Measurements from ENCODE around the gene RAB28.

Gene RAB28

DNA sequence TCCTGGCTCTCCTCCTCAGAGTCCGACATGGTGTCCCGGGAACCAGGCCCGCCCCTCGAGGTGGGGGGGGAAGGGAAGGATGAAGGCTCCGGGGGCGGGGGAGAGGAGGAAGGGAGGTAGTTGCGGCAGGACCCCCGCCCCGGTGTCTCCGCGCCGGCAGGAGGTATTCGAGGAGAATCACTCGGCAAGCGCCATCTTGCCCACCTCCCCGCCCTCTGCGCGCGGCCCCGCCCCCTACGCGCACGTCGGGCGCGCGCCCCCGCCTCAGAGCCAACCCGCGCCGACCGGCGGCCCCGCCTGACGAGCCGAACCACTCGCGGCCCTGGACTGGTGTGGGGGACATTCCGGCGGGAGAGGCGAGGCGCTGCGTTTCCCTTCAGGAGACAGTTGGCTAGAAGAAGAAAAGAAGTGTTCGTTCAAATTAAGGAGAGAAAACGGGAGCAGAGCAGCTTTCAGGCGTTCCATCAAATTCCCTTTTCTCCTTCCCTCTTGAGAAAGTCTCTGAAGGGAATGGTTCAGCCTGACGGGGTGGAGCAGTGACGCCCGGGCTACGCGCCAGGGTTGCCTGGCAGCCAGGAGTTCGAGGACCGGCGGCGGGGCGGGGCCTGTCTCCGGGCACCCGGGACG is at the start of gene RAB28:
Gene RAB28, minus strand, starts transcription at position 219 of the 627 bp plus-strand sequence.
- DNase-seq, result peak; percentile 83

DNA sequence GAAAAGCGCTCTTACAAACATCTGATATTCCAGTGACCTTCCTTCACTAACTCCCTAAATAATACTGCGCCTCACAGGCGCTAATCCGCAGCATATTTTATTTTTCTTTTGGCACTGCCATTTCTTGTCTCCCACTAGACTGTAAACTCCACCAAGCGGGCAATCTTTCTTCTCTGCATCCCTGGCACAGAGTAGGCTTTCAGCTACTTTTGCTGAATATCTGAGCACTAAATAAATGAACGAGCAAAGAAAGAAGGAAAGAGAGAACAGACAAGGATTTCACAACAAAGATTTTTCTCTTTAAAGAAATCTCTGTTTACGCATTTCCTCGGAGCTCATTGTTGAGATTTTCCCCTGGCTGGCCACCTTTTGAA is 47.5 kb upstream of the RAB28 start:
- no peak for DNase-seq

DNA sequence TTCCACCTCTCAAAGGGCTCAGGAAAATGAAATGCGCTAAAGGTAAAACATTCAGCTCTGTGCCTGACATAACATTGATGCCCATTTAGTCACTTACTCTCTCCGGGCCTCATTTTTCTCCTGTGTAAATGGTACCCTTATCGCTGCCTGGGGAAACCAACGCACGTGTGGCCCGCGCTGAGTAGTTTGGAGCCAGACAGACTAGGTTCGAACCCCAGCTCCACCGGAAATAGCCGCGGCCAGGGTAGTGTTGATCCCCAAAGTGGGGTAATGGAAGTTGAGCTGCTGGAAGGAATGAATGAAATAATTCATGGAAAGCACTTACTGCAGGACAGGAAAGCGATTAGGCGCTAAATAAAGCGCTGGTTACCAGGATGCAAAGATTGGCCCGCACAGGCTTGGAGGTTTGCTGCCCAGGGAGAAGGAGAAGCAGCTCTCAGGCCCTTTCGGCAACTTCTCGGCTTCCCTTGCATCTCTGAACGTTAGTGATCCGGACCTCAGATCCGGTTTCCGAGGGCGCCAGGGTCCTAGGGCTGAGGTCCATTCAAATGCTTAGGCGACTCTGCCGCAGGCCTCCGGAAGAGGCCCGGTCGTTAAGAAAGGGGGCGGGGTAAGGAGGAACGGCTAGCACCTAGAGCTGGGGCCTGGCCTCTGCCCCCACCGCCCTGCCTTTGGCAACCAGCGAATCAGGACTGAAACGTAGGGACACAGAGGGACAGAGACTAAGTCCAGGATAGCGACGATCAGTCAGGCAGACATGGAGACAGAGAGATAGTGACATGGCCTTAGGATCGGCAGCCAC is 46.9 kb upstream of the RAB28 start:
- no peak for DNase-seq

DNA sequence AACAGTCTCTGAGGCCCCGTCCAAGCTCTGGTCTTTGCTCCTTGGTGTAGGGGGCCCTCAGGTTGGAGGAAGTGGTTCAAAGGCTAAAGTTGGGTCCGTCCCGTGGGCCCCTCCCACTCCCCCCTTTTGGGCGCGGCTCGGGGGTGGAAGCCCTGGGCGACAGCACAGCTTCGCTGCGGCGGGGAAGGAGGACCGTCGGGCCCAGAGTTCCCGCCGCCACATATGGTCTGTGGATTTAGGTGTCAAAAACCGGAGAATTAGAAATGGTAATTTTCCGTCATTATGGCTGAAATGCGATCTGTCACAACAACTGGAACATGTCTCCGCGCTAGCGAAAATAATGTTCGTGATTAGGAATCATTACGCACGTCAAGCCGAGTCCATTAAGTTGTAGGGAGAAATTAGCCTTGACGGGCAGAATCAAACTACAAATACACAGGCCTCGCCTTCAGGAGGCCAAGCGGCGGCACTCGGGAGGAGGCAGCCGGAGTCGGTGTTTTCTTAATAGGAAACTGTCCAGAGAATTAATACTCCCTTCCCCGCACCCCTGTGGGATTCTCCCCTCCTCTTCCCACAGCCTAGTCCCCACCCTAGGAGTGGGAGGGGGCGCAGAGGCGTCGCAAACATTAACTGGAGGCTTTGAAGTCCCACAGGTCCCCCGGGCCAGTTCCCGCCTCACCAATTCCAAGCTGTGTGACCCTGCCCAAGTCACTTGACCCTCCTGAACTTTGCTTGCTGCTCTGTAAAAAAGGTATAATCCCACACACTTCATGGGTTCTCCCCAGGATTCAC is 45.2 kb upstream of the RAB28 start:
- DNase-seq, result no peak

DNA sequence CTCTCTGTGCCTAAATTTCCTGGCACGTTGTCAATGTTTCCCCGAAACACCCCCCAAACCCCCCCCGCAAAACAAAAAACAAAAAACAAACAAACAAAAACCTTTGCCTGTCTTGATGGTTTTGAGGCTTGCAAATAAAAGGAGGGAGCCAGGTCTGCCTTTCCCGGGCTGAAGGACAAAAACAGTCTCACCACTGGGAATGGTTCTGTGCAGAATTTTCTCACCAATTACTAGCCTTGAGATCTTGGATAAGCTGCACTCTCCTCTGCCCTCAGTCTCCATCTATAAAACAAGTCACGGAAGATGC is 44.6 kb upstream of the RAB28 start:
- no peak for DNase-seq

DNA sequence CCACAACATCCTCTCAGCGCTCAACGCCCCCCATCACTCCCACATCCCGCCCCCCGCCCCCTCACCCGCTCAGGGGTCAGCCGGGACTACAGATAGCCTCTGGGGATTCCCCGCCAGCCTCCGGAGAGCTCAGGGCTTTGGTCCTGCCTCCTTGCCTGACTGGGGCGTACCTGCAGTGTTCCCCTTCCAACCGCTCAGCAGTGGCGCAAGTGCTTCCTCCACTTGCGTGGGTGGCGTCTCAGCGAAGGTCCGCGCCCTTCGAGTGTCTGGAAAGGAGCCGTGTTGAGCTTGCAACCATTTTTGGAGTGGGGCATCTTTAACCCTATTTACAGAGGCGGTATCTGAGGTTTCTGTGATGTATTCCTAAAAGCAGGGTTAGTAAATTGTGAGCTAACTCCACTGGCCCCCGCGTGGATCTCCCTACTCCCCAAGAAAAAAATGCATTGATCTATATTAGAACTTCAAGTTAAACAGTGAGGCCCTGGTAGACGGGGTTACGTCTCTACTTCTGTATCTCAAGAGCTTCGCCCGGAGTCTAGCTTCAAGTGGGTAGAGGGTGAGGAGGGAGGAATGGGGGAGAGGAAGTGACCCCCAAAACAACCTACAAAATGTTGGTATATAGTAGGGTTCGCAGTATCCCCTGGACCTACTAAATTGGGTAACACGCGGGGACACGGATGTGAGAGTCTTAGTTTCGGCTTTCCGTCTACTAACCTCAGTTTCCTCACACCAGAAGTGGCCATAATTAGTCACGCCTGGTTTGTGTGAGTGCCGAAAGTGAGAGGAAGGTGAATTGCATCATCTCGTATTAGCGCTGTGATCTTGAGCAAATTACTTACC is 44.1 kb upstream of the RAB28 start:
- no peak for DNase-seq

DNA sequence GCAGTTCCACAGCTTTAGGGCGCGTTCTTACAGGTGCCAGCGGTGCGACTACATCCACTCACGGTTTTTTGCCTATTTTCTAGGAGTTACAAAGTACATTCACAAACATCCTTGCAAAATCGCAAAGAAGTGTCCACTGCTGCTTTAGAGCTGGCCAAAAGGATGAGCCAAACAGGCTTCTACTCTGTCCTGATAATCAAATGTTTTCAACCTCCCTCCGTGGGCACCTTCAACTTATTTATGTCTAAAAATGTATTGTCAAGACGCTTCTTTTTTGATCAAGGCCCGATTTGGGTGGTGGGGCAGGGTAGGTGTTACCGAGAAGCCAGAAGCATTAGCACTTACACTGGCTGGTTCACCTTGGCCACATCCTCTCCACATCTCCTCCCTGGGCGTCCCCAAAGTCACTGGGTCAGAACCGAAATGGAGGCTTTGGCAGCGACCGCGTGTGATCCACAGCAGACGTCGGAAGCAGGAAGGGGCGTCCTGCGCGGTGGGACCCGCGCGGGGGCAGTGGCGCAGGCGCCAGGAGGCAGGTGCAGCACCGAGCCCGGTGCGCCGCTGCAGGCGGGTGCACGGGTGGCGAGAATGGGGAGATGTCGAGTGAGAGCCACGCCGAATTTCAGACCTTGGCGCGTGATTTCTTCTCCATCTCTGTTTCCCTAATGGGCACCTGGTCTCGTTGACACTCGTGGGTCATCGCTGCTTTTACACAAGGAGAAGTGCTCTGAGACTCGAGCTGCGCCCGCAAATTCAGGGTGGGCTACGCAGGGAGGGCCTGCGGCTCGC is 43.2 kb upstream of the RAB28 start:
- DNase-seq, result no peak

DNA sequence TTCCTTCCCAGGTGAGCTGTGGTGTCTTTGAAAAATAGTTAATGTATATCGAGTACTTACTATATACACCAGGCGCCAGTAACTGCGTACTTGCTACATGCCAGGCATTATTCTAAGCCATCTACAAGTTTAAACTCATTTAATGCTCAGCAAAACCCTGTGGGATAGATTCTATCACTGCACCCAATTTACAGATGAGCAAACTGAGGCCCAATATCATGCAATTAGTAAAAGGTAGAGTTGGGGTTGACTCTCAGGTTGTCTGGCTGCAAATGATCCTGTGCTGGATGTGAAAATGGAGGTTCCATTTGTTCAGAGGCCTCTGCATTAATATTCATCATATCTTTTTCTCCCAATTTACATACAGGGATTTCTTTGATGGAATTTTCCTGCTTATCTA is 42.5 kb upstream of the RAB28 start:
- no peak for DNase-seq

DNA sequence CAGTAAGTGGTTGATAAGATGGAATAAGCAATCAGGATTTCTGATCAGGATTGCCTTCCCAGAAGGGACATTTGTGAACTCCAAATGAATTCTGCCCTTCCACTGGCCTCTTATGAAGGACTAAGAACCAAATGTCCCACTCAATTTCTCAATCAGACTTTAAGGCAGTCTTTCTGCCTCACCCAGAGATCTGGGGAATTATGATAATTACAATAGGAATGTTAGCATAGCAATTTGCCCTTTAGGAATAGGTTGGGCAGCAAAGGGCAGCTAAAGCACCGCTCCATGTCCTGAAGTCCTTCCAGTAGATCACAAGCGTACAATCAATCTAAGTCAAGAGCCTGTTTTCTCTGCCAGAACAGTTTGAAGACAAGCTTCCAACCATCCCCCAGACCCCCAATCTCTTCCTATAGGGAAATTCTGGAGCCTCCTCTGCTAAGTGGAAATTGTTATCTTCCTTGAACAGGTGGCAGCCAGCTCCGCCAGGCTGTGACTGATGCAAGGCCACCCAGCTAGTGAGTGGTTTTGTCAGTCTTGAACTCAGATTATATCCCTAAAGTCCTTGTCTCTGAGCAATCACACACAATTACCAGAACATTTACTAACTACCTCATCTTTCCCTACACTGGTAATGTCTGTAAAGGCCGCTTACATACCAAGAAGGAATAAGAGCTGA is 41.6 kb upstream of the RAB28 start:
- no peak for DNase-seq

DNA sequence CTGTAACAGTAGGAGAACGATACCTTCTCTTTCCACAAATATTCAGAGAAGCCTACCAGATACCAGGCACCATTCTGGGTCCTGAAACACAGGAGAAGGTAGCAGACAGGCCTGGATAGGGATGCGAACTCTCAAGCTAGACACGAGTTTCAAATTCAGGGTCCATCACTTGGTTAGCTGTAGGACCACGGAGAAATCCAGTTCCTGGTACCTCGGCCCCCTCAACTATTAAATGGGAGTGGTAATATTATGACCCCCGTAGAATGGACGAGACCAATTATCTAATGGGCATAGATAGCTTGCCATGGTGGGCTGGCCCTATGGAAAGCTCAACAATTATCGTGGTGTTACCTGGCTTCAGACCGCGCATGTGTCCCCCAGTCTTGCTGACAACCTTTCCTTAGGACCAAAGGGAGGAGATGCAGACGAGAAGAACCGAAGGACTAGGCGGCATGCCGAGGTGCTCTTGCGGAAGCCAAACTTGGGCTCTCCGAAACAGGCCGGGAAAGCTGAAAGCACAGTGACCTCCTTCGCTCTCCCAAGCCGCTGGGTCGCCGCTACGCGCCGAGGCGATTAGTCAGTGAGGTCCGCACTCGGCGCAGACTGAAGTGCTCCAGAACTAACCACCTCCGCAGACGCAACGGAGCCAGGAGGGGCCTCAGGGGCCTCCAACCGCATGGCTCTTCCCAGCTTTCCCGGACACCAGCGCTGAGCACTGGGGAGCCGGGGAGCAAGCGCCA is 40.5 kb upstream of the RAB28 start:
- DNase-seq, result no peak

DNA sequence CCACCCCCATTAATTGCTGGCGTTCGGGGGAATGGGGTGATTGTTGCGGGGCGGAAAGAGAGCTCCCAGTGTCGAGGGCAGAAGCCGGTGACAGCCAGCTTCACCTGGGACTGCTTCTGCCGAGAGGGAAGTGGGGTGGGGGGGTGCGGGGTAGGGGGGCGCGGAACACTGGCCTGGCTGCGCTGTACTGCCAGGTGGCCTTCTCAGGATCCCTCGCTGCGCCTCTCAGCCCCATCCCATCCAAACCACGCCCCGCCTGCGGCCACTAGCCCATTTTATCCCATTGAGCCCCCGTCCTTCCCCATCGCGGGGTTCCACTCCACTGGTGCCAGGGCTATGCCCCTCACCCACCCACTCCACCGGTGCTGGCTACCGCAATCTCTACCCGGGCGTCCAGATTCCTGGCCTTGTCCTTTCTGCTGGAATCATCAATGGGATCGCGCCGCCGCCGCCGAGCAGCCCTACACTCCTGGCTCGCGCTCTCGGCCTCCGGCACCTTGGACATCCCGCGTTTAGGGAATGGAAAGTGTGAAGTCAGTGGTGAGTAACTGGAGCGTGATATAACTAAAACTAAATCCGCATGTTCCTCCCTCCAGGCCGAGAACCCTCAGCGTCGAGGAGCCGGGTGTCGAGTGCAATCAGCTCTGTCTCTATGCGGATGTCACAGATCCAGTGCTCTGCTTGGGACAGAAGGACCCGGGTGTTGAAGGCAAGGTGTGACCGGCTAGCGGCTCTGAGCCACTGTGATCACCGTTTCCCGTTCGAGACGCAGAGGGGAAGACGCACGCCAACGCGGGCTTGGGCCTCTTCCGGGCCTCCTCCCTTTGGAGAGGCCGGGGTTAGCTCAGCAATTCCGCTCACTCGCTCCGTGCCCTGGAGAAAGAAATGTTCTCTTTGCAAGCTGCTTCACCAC is 39.7 kb upstream of the RAB28 start:
- no peak for DNase-seq

DNA sequence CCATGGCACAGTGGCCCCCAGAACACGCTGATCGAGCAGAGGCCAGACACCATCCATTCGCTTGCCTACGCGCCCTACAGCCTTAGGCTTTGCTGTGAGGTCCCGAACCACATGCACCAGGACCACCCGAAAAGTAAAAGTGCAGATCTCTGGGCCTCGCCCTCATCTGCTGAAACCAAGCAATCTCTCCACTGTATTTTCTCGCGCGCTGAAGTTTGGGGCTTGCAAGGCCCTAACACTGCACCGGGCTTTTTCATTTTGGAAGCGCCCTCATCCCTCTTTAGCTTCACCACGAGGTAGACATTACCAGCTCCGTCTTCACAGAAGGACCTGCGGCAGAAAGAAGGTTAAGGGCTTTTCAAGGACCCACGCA is 39.0 kb upstream of the RAB28 start:
- no peak for DNase-seq

DNA sequence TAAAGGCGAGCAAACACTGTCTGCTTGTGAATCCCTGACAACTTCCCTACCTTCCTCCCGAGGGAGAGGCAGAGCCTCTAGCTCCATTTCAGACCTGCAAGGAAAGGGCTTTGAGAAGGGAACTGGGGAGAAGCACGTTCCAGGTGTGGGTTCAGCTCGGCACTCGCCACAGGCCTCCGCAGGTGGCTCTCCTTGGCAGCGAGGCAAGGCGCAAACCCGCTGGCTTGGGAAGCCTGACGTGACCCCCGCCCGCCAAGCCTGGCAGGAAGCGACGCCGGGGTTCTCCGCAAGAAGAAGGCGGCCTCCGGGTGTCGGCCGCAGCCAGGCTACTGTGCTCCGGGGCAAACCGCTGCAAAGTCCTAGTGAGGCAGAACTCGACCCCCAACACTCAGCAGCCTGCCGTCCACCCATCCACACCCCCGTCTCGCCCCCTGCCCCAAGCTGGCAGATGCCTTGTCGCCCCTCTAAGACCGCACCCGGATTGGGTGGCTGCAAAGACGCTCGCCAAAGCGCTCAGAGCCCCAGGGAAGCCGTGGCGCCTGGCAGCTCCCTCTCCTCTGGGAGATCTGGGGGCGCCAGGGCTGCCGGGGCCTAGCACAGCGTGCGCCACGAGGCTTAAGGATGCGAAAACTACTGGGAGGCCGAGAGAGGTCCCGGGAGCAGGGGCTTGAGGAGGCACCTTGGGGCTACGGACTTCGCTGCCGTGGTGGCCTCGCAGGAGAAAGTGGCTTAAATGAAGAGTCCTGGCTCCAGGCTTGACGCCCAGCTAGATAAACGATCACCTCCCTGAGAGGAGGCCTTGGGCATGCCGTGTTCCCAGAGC is 38.4 kb upstream of the RAB28 start:
- DNase-seq, result no peak

DNA sequence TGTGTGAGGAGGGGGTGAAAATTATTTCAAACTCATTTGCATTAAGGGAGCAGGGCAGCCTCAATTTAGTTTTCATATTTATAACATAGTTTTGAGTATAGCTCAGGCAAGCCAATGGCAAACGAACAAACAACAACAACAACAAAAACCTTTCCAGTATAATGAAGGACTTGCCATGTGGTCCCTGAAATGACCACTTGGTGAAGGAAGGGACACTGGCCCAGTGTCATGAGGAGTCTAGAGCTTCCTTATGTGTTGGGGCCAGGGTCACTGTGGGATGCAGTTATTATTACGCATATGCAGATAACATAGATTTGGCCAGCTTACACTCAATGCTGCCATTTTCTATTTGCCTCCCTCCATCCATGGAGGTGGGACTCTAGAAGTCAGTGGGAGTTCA is 36.9 kb upstream of the RAB28 start:
- DNase-seq, result no peak

DNA sequence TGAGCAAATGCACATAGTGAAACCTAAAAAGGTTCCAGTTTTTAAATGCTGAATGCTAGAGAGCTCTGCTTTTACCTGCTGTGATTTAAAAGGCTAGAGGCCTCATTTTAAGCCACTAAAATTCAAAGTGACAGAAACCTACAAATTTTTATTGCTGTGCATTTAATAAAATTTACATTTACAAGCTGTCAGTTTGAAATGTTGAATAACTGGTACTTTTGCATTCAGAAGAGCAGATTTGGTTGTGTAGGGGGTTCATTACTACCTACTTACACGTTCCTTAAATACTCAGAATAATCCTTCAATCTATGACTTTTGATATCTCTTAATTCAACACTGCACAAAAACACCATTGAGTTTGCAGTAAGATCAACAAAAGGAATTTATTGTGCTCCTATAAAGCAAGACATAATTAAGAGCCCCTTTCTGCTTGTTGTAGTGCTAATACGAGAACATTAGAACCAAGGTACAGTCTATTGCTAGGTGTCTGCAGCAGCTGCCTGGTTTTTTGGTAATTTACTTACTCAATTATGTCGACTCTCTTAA is 32.2 kb upstream of the RAB28 start:
- no peak for DNase-seq

DNA sequence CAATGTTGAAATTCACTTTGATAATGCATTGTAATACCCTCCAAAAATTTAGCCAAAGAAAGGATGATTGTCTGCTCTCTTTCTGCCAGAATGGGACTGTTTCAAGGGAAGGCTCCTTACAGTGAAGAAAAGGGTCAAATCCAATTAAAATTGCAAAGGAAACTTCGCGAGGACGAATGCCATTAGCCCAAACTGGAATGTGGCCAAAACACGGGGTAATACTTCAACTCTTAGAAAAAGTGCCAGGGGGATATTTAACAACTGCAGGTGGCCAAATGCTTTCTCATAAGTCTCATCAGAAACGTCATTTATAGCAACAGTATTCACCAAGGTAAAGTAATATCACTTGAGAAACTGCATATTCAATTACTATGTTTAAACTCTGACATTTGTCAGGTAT is 31.1 kb upstream of the RAB28 start:
- DNase-seq, result no peak

DNA sequence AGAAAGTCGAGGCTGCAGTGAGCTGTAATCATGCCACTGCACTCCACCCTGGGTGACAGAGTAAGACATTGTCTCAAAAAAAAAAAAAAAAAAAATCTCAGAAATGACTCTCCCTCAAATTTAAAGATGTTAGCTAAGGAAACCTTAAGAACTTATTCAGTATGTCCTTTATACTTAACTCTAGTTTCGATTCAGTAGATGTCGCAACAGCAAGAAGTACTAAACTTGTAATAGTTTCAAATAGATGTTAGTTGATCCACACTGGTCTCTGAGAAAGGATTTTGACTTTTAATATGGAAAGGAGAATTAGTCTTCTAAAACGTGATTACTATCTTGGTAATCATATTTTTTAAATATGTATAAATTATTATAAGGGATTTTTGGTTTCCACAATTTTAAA is 30.6 kb upstream of the RAB28 start:
- DNase-seq, result no peak

DNA sequence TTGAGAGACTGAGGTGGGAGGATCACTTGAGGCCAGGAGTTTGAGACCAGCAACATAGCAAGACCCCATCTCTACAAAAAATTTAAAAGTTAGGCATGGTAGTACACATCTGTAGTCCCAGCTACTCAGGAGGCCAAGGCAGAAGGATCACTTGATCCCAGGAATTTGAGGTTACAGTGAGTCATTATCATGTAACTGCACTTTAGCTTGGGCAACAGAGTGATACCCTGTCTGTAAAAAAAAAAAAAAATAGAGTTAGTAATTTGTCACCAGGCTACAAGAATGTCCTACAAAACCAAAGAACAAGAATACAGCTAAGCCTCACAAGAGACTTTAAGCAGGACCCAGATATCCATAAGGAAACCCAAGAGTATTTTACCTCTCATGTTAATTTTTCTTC is 27.0 kb upstream of the RAB28 start:
- peak; percentile 24 for DNase-seq

DNA sequence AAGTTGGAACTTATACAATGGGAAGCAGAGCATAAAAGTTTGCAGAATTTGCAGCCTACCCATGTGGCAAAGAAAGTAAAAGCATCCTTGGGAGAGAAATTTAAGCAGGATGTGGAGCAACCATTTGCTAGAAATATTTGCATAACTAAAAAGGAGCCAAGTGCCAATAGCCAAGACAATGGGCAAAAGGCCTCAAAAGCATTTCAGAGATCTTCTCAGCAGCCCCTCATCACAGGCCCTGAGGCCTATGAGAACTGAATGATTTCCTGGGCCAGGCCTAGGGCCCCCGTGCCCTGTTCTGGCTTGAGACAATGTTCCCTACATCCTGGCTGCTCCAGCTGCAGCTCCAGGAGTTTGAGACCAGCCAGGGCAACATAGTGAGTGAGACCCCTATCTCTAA is 25.3 kb upstream of the RAB28 start:
- no peak for DNase-seq
